GM18873 (cell line): ENCODE measurements around the gene ZNF568.

Experiments used
- ATAC-seq: cut with Tn5 transposase; IDR thresholded peaks from one replicate; pipeline ENCODE4 v1.9.1; 2021; ENCODE audit warnings: mild to moderate bottlenecking, moderate library complexity, moderate number of reproducible peaks; ENCODE audit not compliant: unreplicated experiment, low FRiP score

ZNF568 gene

GRCh38 chr19:36915992-36916830 lies at the start of gene ZNF568, which contains the start of gene ZNF829:
Gene ZNF568, plus strand, starts transcription at chr19:36916332. Its CDS starts 6,439 bp downstream, at chr19:36922771.
Gene ZNF829, minus strand, starts transcription at chr19:36916291. Its CDS starts 1,124 bp downstream, at chr19:36915167.
- ATAC-seq, result peak; percentile 77

DNA sequence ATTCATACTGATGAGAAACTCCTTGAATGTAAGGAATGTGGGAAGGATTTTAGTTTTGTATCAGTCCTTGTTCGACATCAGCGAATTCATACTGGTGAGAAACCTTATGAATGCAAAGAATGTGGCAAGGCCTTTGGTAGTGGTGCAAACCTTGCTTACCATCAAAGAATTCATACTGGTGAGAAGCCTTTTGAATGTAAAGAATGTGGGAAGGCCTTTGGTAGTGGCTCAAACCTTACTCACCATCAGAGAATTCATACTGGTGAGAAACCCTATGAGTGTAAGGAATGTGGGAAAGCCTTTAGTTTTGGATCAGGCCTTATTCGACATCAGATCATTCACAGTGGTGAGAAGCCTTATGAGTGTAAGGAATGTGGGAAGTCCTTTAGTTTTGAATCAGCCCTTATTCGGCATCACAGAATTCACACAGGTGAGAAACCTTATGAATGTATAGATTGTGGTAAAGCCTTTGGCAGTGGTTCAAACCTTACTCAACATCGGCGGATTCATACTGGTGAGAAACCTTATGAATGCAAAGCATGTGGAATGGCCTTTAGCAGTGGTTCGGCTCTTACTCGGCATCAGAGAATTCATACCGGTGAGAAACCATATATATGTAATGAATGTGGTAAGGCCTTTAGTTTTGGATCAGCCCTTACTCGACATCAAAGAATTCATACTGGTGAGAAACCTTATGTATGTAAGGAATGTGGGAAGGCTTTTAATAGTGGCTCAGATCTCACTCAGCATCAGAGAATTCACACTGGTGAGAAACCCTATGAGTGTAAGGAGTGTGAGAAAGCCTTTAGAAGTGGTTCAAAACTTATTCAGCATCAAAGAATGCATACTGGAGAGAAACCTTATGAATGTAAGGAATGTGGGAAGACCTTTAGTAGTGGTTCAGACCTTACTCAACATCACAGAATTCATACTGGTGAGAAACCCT lies 38.9 kb upstream of the ZNF568 start:
- no peak for ATAC-seq

DNA sequence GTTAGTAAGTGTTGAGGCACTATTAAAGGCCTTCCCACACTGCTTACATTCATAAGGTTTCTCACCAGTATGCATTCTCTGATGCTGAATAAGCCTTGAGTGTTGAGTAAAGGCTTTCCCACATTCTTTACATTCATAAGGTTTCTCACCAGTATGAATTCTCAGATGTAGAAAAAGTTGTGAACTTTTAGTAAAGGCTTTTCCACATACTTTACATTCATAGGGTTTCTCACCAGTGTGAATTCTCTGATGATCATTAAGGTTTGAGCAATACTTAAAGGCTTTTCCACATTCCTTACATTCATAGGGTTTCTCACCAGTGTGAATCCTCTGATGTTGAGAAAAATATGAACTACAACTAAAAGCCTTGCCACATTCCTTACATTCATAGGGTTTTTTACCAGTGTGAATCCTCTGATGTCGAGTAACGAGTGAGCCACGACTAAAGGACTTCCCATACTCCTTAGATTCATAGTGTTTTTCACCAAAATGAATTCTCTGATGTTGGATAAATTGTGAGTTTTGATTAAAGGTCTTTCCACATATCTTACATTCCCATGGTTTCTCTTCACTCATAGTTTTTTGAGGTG lies 24.3 kb upstream of the ZNF568 start:
- no peak for ATAC-seq

GRCh38 chr19:36894849-36895383 lies 21.2 kb upstream of the ZNF568 start:
- ATAC-seq, result no peak

- ATAC-seq, result no peak
Observed at GRCh38 chr19:36898422-36898821, 17.7 kb upstream of the ZNF568 start.

GRCh38 chr19:36916991-36917390 lies 859 bp downstream of the ZNF568 start:
- no peak for ATAC-seq

DNA sequence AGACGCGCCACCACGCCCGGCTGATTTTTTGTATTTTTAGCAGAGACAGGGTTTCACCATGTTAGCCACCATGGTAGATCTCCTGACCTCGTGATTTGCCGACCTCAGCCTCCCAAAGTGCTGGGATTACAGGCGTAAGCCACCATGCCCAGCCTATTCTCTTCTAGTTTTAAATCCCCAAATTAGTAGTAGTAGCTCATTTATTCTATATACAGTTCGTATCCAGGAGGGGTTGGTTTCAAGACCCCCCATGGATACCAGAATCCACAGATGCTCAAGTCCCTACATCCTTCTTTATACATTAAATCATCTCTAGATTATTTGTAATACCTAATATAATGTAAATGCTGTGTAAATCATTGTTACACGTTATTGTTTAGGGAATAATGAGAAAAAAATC lies 2.0 kb downstream of the ZNF568 start:
- ATAC-seq, result no peak

GRCh38 chr19:36931684-36932083 lies 15.6 kb downstream of the ZNF568 start:
- no peak for ATAC-seq

DNA sequence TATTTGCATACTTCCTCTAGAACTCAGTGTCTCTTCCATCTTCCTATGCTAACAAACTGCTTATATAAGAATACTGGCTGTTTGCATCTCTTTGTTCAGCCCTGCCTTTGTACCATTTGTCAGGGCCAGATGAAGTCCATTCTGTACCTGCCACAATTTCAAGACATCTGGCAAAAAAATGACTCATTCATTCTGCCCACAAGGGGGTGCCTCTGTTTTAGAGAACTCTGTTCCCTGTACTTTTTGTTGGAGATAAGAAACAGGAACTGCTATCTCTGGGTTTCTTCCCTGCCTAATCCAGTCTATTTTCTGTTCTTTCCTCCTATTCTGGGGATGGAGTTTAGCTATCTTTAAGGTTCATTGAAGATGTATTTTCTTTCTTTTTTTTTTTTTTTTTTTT lies 23.0 kb downstream of the ZNF568 start:
- no peak for ATAC-seq

- ATAC-seq, result no peak
Observed at GRCh38 chr19:36950335-36951119, 34.4 kb downstream of the ZNF568 start.

GRCh38 chr19:36962346-36962745 lies 46.2 kb downstream of the ZNF568 start:
- no peak for ATAC-seq

DNA sequence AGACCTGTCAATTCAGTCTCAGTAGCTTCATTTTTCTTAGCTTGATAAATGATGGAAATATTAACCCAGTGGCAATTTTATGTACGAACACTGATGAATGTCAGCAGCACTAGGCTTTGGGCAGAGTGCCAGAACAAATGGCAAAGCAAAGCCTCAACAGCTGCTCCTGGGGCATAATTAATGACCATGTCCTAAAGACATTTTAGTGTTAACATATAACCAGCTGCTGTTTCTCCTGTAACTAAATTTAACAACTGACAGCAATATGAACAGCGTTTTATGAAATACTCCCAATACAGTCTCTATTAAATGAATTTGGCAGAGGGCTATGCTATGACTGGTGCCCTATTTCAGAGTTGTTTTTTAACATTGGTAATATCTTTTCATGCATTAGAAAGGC lies 47.1 kb downstream of the ZNF568 start:
- ATAC-seq, result no peak

GRCh38 chr19:36972571-36972970 lies 56.4 kb downstream of the ZNF568 start:
- ATAC-seq, result no peak

- peak; percentile 91 for ATAC-seq
Observed at GRCh38 chr19:36973021-36973843, 57.1 kb downstream of the ZNF568 start.

- ATAC-seq, result no peak
Observed at GRCh38 chr19:36973844-36974195, 57.7 kb downstream of the ZNF568 start.

DNA sequence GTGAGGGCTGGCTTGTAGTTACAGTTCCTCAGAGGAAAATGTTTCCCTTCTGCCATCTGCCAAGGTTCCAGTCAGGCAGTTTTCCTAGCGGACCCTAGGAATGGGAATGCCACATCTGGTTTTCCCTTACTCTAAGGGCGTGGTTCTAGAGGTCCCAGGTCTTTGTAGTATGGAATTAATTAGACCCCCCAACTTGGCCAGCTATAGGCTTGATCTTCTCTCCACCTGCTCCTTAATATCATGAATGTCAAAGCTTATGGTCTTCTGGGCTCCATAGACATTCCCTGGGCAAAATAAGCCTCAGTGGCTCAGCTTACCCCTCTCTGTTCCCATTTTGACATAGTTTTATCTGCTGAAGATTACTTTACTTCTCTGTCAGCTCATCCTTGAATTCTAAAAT lies 70.0 kb downstream of the ZNF568 start:
- ATAC-seq, result no peak

DNA sequence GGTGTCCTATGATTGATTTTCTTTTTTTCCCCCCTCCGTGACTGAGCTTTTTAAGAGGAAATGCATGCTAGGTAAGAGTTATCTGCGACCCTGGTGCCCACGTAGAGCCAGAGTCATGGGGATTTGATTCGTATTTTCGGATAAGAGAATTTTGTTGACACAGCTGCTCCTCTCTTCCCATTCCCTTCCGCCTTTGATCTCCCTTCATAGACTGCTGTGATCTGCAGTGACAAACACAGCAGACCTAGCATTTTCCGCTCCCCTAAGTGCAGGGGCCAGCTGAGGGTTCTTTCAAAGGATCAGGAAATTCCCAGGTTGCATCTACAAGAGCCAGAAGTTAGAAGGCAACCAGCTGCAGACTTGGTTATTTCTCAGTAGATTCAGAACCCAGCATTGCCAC lies 70.5 kb downstream of the ZNF568 start:
- ATAC-seq, result no peak

- no peak for ATAC-seq
Observed at GRCh38 chr19:36987091-36987490, 71.0 kb downstream of the ZNF568 start.
